WI38 (cell line): ENCODE measurements around the gene SUGCT.

Source experiments
- H3K4me3 ChIP-seq: 2 replicates; pipeline ENCODE4 v1.5.1; 2011; ENCODE audit warnings: low read depth, mild to moderate bottlenecking, control low read depth, low read length
- CTCF ChIP-seq: IDR thresholded peaks from 2 replicates; pipeline ENCODE4 v1.5.1; 2012; ENCODE audit warnings: low read depth, mild to moderate bottlenecking, control low read depth, low read length

Gene SUGCT

GRCh38 chr7:40720416-40720815 lies 585.6 kb downstream of the SUGCT start:
- no peak overlapping the region for H3K4me3 ChIP-seq
- no peak for TF ChIP-seq CTCF

GRCh38 chr7:40721342-40721949 lies 586.6 kb downstream of the SUGCT start:
- H3K4me3 ChIP-seq = no peak overlapping the region
- no peak for TF ChIP-seq CTCF

GRCh38 chr7:40722242-40722641 lies 587.4 kb downstream of the SUGCT start:
- TF ChIP-seq CTCF = no peak
- H3K4me3 ChIP-seq = no peak overlapping the region

GRCh38 chr7:40723829-40724228 lies 589.0 kb downstream of the SUGCT start:
- no peak overlapping the region for H3K4me3 ChIP-seq
- TF ChIP-seq CTCF = no peak

- H3K4me3 ChIP-seq = no peak overlapping the region
- TF ChIP-seq CTCF = no peak
Measured at GRCh38 chr7:40726559-40726958, 591.8 kb downstream of the SUGCT start.

- H3K4me3 ChIP-seq = no peak overlapping the region
- TF ChIP-seq CTCF = no peak
Measured at GRCh38 chr7:40733114-40733513, 598.3 kb downstream of the SUGCT start.

- TF ChIP-seq CTCF = no peak
- H3K4me3 ChIP-seq = no peak overlapping the region
Measured at GRCh38 chr7:40733578-40733977, 598.8 kb downstream of the SUGCT start.
